Nucleus accumbens (tissue), 56 donors: ENCODE measurements around the gene SAMD8.
A peak's percentile ranks its signal among the peaks of the same experiment; 100 is the strongest.
"Not testable (repeated sequence)": the region's sequence is repeated elsewhere in the genome, so short reads cannot be mapped to it uniquely, and the experiment has no call there.

ENCODE experiments used
- DNase-seq, 56 donors: peaks; one replicate each; lab custom pipeline; 2025; lab: John Stamatoyannopoulos, UW

SAMD8 gene

GRCh38 chr10:75209086-75209920 is 97.8 kb downstream of the SAMD8 start:
- peak in 1 of 56 donors; percentile 18 for DNase-seq

DNA sequence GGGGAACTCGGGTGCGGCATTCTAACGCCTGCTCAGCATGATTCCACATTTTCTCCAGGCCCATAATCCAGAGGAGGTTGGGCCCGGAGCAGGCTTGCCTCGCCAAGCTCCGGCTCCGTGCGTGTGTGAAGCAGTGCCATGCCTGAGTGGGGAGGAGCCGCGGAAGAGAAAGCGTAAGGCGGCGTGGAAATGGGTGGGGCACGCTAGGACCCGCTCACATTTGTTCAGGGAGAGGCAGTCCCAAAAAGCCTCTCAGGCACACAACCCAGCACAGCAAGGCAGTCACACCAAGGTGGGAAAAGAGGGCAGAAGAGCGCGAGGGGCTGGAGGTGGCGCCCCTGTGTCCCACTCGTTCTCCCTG is 98.4 kb downstream of the SAMD8 start:
- peak in 48 of 56 donors; percentile 21 to 88 (median 76) for DNase-seq

- DNase-seq, result peak; percentile 44 to 99 (median 92)
These were observed 99.0 kb downstream of the SAMD8 start, which contains the start of gene VDAC2 for GRCh38 chr10:75210282-75211006. Gene VDAC2 (plus strand): TSS chr10:75210796. CDS start chr10:75211159, 363 bp downstream.

DNA sequence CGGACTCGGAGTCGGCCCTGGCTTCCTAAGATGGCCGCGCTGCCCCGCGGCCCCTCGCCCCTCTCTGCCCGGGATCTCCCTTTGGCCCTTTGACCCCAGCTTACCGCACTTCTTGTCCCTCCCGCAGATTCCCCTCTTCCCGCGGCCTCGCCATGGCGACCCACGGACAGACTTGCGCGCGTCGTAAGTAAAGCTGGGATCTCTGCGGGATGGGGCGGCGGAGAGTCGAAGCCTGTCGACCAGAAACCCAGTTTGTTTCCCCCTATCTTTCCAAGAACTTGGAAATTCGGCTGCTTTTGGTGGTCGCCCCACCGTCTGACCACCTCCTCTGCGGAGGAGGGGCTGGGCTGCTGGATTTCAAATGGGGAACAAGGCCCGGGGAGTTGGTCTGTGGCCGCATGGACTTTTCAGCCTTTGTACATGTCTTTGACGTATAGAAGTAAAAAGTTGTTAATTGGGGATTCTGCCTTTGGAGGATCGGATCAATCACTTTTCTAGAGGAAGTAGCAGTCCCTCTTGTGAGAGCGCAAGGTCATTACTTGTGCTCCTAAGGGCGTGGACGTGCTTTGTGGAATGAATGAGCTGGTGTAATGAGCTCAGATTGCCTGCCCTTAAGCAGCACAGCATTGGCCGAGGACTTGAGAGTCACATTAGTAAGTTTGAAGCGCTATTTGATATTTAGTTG is 99.7 kb downstream of the SAMD8 start:
- peak in 1 of 56 donors; percentile 69 for DNase-seq

DNA sequence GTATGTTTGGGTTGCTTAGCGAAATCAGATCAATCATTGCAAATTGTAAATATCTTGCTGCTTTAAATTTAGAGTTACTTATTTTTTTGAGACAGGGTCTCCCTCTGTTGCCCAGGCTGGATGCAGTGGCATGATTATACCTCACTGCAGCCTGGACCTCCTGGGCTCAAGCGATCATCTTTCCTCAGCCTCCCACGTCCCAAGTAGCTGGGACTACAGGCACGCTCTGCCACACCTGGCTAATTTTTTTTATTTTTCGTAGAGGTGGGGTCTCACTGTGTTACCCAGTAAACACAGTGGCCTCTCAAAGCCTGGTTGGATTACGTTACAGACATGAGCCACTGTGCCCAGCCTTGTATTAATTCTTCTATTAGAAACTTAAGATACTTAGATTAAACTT is 100.9 kb downstream of the SAMD8 start:
- DNase-seq, result no peak

DNA sequence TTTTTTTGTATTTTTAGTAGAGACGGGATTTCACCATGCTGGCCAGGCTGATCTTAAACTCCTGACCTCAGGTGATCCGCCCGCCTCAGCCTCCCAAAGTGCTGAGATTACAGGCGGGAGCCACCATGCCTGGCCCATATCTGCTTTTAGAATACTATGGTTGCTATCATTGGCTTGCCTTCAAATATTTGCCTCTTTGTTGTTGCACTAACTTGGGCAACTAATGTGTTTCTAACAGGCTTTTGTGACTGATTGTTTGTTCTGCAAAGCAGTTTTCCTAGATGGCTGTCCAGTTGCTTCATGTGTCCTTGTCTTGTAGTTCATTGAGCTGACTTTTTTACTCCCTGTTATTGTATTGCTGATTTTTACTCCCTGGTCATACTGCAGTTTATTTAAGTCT is 108.8 kb downstream of the SAMD8 start:
- no peak for DNase-seq

DNA sequence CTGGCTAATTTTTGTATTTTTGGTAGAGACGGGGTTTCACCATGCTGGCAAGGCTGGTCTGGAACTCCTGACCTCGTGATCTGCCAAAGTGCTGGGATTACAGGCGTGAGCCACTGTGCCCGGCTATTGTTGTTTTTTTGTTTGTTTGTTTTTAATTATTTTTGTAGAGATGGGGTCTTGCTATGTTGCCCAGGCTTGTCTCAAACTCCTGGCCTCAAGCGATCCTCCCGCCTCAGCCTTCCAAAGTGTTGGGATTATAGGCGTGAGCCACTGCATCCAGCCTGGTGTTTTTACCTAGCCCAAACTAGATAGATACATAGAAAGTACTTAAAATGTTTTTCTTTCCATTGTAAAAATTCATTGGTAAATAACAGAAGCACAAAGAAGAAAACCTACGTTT is 110.0 kb downstream of the SAMD8 start:
- DNase-seq, result not testable (repeated sequence)

DNA sequence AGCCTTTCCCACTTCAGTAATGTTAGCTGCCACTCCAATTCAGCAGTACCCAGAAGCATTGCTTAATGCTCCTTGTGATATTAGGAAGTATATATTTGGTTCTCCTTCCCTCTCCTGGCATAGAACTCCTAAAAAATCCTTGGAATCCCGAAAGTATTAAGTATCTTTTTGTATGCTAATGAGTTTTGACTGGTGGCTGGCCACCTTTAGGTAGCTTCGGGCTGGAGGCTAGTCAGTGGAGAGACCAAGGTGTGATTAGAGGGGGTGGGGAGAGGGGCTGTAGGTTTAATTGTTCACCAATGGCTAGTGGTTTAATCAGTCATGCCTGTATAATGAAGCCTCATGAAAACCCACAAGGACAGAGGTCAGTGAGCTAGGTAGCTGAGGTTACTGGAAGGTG is 112.1 kb downstream of the SAMD8 start:
- DNase-seq, result no peak

GRCh38 chr10:75226095-75226494 is 114.6 kb downstream of the SAMD8 start:
- DNase-seq, result no peak

DNA sequence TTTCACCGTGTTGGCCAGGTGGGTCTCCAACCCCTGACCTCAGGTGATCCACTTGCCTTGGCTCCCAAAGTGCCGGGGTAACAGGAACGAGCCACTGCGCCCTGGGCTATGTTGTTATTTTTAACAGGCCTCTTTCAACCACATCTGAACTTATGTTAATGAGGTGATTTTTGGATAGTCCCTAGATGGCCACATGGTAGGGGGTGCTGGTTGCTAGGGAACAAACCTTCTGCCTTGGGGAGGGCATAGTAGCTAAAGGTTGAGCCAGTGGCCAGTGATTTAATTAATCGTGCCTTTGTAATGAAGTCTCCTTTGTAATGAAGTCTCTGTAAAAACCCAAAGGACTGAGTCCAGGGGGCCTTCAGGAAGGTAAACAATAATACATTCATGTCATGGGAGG is 115.2 kb downstream of the SAMD8 start:
- DNase-seq, result no peak

DNA sequence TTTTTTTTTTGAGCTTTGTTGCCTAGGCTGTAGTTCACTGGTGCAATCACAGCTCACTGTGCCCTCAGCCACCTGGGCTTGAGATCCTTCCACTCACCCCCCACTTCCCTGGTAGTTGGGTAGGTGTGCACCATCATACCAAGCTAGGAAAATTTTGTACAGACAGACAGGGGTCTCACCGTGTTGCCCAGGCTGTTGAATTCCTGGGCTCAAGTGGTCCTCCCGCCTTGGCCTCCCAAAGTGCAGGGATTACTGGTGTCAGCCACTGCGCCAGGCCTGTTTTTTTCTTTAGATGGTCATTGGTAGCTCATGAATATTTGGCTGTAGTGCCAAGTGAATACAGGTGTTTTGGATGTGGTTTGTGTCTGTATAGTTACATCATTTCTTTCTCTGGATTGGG is 116.8 kb downstream of the SAMD8 start:
- no peak for DNase-seq

DNA sequence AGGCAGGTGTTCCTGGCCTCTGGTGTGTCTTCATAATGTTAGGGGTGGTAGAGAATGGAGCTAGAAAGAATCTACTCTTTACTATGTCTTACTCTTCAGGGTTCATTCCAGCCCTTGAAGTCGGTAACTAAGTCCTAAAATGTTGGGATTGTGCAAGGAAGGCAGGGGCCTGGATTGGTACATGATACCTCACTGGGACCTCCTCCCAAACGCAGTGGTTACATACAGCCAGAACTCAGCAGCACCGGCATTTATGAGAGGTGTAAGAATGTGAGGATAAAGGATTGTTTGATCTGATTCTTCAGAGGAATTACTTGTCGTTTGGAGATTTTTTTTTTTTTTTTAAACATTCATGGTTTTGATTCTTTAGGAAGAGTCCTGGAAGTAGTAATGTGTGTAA is 117.4 kb downstream of the SAMD8 start:
- DNase-seq, result no peak

- no peak for DNase-seq
These were observed 118.5 kb downstream of the SAMD8 start for GRCh38 chr10:75229971-75230370.

DNA sequence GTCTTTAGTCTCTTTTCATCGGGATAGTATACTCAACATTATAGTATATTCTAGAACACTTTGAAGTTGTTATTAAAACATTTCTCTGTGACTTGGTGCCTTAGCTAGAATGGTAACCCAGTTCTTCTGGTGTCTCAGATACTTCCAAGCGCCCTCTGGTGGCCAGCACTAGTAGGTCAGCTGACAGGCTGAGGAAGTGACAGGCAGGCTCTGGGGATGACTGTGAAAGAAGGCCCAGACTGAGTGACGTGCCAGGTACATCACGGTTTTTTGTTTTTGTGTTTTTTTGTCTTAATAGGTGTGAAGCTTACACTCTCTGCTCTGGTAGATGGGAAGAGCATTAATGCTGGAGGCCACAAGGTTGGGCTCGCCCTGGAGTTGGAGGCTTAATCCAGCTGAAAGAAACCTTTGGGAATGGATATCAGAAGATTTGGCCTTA is 119.2 kb downstream of the SAMD8 start:
- DNase-seq, result peak in 55 of 56 donors; percentile 11 to 96 (median 72)
